Natural killer cell treated with Interleukin-12 subunit alpha and Interleukin-12 subunit beta and Interleukin-15 and Interleukin-18, amount 100 ng/mL, for 72 hours (primary cell): Measurements from ENCODE around the gene SUMF1. TPM values are rescaled to one million over a fixed set of nuclear protein-coding genes. Genes with fewer than 3 reads are reported as not detected.

Source experiments
- ATAC-seq, 2 donors: fragments of 150-1000 bp; cut with Tn5 transposase in 1 of 2; sonication (Bioruptor Pico), chemical (Tn5 transposase) in 1 of 2; 2 replicates each; pipeline ENCODE4 v1.10.0; 2021
- DNase-seq: peaks from one replicate; pipeline ENCODE4 v3.0.0; 2022; ENCODE audit warnings: low spot score
- H3K27ac Mint-ChIP-seq, 2 donors: 1 replicate in 1 of 2; 2 replicates in 1 of 2; pipeline ENCODE4 v1.8.0; 2022; ENCODE audit warnings: mixed read lengths in 2 of 2, mild to moderate bottlenecking in 1 of 2, moderate library complexity in 1 of 2
- H3K27me3 Mint-ChIP-seq, 2 donors: 1 replicate in 1 of 2; 2 replicates in 1 of 2; pipeline ENCODE4 v1.8.0; 2022; ENCODE audit warnings: mixed read lengths in 2 of 2
- H3K36me3 Mint-ChIP-seq: one replicate; pipeline ENCODE4 v1.8.0; 2022; ENCODE audit warnings: mixed read lengths
- H3K4me1 Mint-ChIP-seq, 2 donors: 1 replicate in 1 of 2; 2 replicates in 1 of 2; pipeline ENCODE4 v1.8.0; 2022; ENCODE audit warnings: low read depth in 2 of 2, mixed read lengths in 2 of 2, mild to moderate bottlenecking in 1 of 2
- H3K4me3 Mint-ChIP-seq: one replicate; pipeline ENCODE4 v1.8.0; 2022; ENCODE audit warnings: mixed read lengths
- H3K9me3 Mint-ChIP-seq: 2 replicates; pipeline ENCODE4 v1.8.0; 2022; ENCODE audit warnings: mixed read lengths
- total RNA-seq, 2 donors: library from RNA; stranded (reverse); gene quantifications; one replicate each; pipeline ENCODE4 v1.2.3, GENCODE V29; 2022

The SUMF1 gene
- total RNA-seq, 2 donors from 2014 or later = 13.6 to 13.7 TPM

- DNase-seq (no peak), ATAC-seq (peak; percentile 60 to 64)
- Mint-ChIP-seq H3K36me3 (peaks cover 6% of the 10 kb centered on the region), H3K4me3 (peak overlapping the region; percentile 80), H3K27ac (peak overlapping the region; percentile 90 to 93), H3K9me3 (no peaks in the 10 kb centered on the region), H3K27me3 (no peaks in the 10 kb centered on the region), H3K4me1 (peaks cover 43 to 56% of the 10 kb centered on the region in 2 donors)
These were observed 57.0 kb downstream of the SUMF1 start for GRCh38 chr3:4409971-4410573.

GRCh38 chr3:4409415-4409814 is 57.7 kb downstream of the SUMF1 start:
- Mint-ChIP-seq H3K4me3 (peak overlapping the region; percentile 80), H3K4me1 (peaks cover 43 to 61% of the 10 kb centered on the region in 2 donors), H3K36me3 (peaks cover 6% of the 10 kb centered on the region), H3K9me3 (no peaks in the 10 kb centered on the region), H3K27me3 (no peaks in the 10 kb centered on the region), H3K27ac (peak overlapping the region; percentile 90 to 93)
- ATAC-seq (peak; percentile 75 to 80), DNase-seq (no peak)

- Mint-ChIP-seq H3K4me3 (peak overlapping the region; percentile 80), H3K9me3 (no peaks in the 10 kb centered on the region), H3K4me1 (peaks cover 43 to 61% of the 10 kb centered on the region in 2 donors), H3K27ac (peak overlapping the region; percentile 90 to 93), H3K36me3 (peaks cover 6% of the 10 kb centered on the region), H3K27me3 (no peaks in the 10 kb centered on the region)
- DNase-seq (no peak), ATAC-seq (no peak)
These were observed 58.1 kb downstream of the SUMF1 start for GRCh38 chr3:4408958-4409357.

GRCh38 chr3:4407941-4408340 is 59.1 kb downstream of the SUMF1 start:
- H3K27me3 Mint-ChIP-seq = no peaks in the 10 kb centered on the region
- peaks cover 11% of the 10 kb centered on the region for H3K36me3 Mint-ChIP-seq
- H3K9me3 Mint-ChIP-seq = no peaks in the 10 kb centered on the region
- peak overlapping the region; percentile 80 for H3K4me3 Mint-ChIP-seq
- peaks cover 43 to 61% of the 10 kb centered on the region in 2 donors for H3K4me1 Mint-ChIP-seq
- ATAC-seq (no peak), DNase-seq (no peak)
- H3K27ac Mint-ChIP-seq = peak overlapping the region; percentile 90 to 93

GRCh38 chr3:4406746-4407568 is 60.1 kb downstream of the SUMF1 start:
- Mint-ChIP-seq H3K36me3 (peaks cover 5% of the 10 kb centered on the region), H3K4me3 (peak overlapping the region; percentile 80), H3K27me3 (no peaks in the 10 kb centered on the region), H3K9me3 (no peaks in the 10 kb centered on the region), H3K27ac (peak overlapping the region; percentile 90 to 93), H3K4me1 (peaks cover 38 to 57% of the 10 kb centered on the region in 2 donors)
- no peak for DNase-seq
- peak; percentile 65 to 80 for ATAC-seq

- ATAC-seq (no peak), DNase-seq (no peak)
- H3K9me3 Mint-ChIP-seq = no peaks in the 10 kb centered on the region
- no peak overlapping the region for H3K4me3 Mint-ChIP-seq
- H3K27ac Mint-ChIP-seq = no peak overlapping the region
- H3K4me1 Mint-ChIP-seq = peaks cover 26 to 46% of the 10 kb centered on the region in 2 donors
- H3K27me3 Mint-ChIP-seq = no peaks in the 10 kb centered on the region
- H3K36me3 Mint-ChIP-seq = peaks cover 5% of the 10 kb centered on the region
These were observed 62.2 kb downstream of the SUMF1 start for GRCh38 chr3:4404881-4405280.

GRCh38 chr3:4401441-4401840 is 65.6 kb downstream of the SUMF1 start:
- DNase-seq = no peak
- Mint-ChIP-seq H3K4me1 (peaks cover 9 to 24% of the 10 kb centered on the region in 2 donors), H3K36me3 (peaks cover 5% of the 10 kb centered on the region), H3K4me3 (no peak overlapping the region), H3K27ac (no peak overlapping the region), H3K27me3 (no peaks in the 10 kb centered on the region), H3K9me3 (no peaks in the 10 kb centered on the region)
- ATAC-seq = peak in 1 of 2 donors; percentile 78

- Mint-ChIP-seq H3K36me3 (peaks cover 17% of the 10 kb centered on the region), H3K4me1 (peaks cover 26 to 37% of the 10 kb centered on the region in 2 donors), H3K9me3 (no peaks in the 10 kb centered on the region), H3K4me3 (no peak overlapping the region), H3K27me3 (no peaks in the 10 kb centered on the region), H3K27ac (peak overlapping the region in 1 of 2 donors; percentile 40)
- ATAC-seq (no peak), DNase-seq (no peak)
These were observed 67.6 kb downstream of the SUMF1 start for GRCh38 chr3:4399476-4399875.

GRCh38 chr3:4398941-4399245 is 68.2 kb downstream of the SUMF1 start:
- Mint-ChIP-seq H3K36me3 (peaks cover 18% of the 10 kb centered on the region), H3K27ac (peak overlapping the region in 1 of 2 donors; percentile 40)

DNA sequence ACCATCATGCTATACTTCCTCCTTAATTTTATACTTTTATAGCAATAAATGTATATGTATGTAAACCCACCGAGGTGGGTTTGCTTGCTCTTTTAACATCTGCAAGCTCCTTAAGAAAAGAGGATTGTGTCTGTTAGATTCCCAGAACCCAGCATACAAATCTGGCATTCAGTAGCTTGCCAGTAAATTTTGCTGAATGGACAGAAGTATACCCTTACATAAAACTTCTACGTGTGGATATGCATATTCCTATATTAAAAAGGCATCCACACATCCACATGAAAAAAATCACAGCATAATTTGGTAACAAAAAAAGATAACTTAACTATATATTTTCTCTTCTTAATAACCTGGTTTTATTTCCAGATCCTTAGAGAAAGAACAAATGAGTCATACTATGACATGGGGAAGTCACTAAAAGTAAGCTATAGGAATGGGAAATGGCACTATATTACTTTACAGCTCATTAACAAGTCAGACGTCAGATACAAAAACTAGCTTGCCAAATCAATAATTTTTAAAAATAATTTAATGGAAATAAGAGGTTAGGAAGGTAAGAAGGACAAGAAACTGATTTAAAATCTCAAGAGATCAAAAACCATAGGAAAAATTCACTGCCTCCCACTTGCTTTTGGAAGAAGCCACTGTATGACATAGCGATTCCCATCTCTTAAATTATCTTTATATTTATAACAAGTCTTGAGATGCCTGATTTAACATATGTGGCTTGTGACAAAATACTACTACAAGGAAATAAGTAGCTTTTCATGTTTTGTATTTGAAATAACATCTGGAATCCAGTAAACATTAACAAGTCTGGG is 68.7 kb downstream of the SUMF1 start:
- H3K4me3 Mint-ChIP-seq = no peak overlapping the region
- H3K9me3 Mint-ChIP-seq = no peaks in the 10 kb centered on the region
- H3K4me1 Mint-ChIP-seq = peaks cover 32 to 41% of the 10 kb centered on the region in 2 donors
- H3K27ac Mint-ChIP-seq = no peak overlapping the region
- H3K36me3 Mint-ChIP-seq = peaks cover 16% of the 10 kb centered on the region
- ATAC-seq (no peak), DNase-seq (no peak)
- no peaks in the 10 kb centered on the region for H3K27me3 Mint-ChIP-seq

More at GRCh38 chr3:4398941-4399245, 68.2 kb downstream of the SUMF1 start:
- DNase-seq (no peak), ATAC-seq (no peak)
- Mint-ChIP-seq H3K27me3 (no peaks in the 10 kb centered on the region), H3K4me3 (no peak overlapping the region), H3K4me1 (peaks cover 30 to 41% of the 10 kb centered on the region in 2 donors), H3K9me3 (no peaks in the 10 kb centered on the region)

- no peak for DNase-seq
- Mint-ChIP-seq H3K36me3 (peaks cover 20% of the 10 kb centered on the region), H3K4me1 (peaks cover 39 to 49% of the 10 kb centered on the region in 2 donors), H3K9me3 (no peaks in the 10 kb centered on the region), H3K27ac (no peak overlapping the region), H3K27me3 (no peaks in the 10 kb centered on the region), H3K4me3 (no peak overlapping the region)
- ATAC-seq = no peak
These were observed 69.6 kb downstream of the SUMF1 start for GRCh38 chr3:4397466-4397865.

DNA sequence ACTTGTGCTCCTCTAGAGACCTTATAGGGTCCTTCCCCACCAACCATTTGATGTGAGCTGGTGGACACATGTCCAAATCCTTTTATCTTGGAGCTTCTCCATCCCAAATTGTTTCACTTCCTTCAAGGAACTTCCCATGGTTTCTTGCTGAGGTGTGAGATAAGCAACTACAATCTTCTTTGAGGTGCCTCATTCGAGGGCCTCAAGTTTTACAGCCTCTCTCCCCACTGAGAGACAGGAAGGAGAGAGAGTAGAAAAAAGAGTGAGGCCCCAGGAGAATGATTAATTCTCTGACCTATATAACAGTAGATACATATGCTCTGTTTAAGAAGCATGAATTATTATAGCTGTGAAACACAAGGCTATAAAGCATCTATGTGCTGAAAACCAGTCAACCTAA is 70.5 kb downstream of the SUMF1 start:
- H3K4me1 Mint-ChIP-seq = peaks cover 37 to 47% of the 10 kb centered on the region in 2 donors
- peak overlapping the region; percentile 70 for H3K4me3 Mint-ChIP-seq
- no peak for ATAC-seq

GRCh38 chr3:4396006-4396405 is 71.1 kb downstream of the SUMF1 start:
- DNase-seq = no peak
- H3K4me1 Mint-ChIP-seq = peaks cover 37 to 43% of the 10 kb centered on the region in 2 donors
- H3K27ac Mint-ChIP-seq = peak overlapping the region; percentile 95 to 98
- H3K27me3 Mint-ChIP-seq = no peaks in the 10 kb centered on the region
- H3K4me3 Mint-ChIP-seq = peak overlapping the region; percentile 70
- H3K9me3 Mint-ChIP-seq = no peaks in the 10 kb centered on the region
- no peak for ATAC-seq
- H3K36me3 Mint-ChIP-seq = peaks cover 25% of the 10 kb centered on the region

More for the DNA sequence above, 70.5 kb downstream of the SUMF1 start:
- H3K27me3 Mint-ChIP-seq = no peaks in the 10 kb centered on the region
- no peak for DNase-seq
- no peaks in the 10 kb centered on the region for H3K9me3 Mint-ChIP-seq
- peaks cover 25% of the 10 kb centered on the region for H3K36me3 Mint-ChIP-seq
- H3K27ac Mint-ChIP-seq = peak overlapping the region; percentile 95 to 98
